GM12872 (cell line): ENCODE results near the gene SPATS2L.

ENCODE experiments used
- TF ChIP-seq, protein P1 (sequence below): IDR thresholded peaks from 3 replicates; pipeline ENCODE4 v1.5.1; 2011; ENCODE audit warnings: low read depth, mild to moderate bottlenecking, low read length, moderate library complexity; ENCODE audit not compliant: insufficient read depth

SPATS2L gene

GRCh38 chr2:200418399-200418798, 111.9 kb downstream of the SPATS2L start:
- TF ChIP-seq, protein P1, sequence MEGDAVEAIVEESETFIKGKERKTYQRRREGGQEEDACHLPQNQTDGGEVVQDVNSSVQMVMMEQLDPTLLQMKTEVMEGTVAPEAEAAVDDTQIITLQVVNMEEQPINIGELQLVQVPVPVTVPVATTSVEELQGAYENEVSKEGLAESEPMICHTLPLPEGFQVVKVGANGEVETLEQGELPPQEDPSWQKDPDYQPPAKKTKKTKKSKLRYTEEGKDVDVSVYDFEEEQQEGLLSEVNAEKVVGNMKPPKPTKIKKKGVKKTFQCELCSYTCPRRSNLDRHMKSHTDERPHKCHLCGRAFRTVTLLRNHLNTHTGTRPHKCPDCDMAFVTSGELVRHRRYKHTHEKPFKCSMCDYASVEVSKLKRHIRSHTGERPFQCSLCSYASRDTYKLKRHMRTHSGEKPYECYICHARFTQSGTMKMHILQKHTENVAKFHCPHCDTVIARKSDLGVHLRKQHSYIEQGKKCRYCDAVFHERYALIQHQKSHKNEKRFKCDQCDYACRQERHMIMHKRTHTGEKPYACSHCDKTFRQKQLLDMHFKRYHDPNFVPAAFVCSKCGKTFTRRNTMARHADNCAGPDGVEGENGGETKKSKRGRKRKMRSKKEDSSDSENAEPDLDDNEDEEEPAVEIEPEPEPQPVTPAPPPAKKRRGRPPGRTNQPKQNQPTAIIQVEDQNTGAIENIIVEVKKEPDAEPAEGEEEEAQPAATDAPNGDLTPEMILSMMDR = no peak

GRCh38 chr2:200419325-200419724, 112.8 kb downstream of the SPATS2L start:
- TF ChIP-seq, protein P1 = no peak

DNA sequence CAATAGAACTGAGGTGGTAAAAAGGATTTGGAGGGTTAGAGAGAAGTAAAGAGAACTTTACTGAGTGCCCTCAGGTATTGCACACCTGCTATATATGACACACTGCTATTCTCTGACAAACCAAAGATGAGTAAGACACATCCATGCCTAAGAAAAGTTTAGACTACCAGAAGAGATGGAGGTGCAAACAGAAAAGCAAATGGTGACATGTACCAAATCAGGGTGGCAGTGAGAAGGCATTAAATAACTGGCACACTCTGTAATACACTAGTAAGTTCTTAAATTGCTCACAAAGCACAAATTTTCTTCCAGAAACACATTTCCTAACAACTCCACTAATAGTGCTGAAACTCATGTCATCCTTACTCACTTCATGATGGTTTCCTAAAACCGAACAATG, 114.8 kb downstream of the SPATS2L start:
- TF ChIP-seq, protein P1 = no peak

GRCh38 chr2:200422071-200422470, 115.6 kb downstream of the SPATS2L start:
- TF ChIP-seq, protein P1 = no peak

- TF ChIP-seq, protein P1 = no peak
Observed at GRCh38 chr2:200422532-200423261, 116.2 kb downstream of the SPATS2L start.

- TF ChIP-seq, protein P1 = no peak
Observed at GRCh38 chr2:200423541-200423940, 117.0 kb downstream of the SPATS2L start.

DNA sequence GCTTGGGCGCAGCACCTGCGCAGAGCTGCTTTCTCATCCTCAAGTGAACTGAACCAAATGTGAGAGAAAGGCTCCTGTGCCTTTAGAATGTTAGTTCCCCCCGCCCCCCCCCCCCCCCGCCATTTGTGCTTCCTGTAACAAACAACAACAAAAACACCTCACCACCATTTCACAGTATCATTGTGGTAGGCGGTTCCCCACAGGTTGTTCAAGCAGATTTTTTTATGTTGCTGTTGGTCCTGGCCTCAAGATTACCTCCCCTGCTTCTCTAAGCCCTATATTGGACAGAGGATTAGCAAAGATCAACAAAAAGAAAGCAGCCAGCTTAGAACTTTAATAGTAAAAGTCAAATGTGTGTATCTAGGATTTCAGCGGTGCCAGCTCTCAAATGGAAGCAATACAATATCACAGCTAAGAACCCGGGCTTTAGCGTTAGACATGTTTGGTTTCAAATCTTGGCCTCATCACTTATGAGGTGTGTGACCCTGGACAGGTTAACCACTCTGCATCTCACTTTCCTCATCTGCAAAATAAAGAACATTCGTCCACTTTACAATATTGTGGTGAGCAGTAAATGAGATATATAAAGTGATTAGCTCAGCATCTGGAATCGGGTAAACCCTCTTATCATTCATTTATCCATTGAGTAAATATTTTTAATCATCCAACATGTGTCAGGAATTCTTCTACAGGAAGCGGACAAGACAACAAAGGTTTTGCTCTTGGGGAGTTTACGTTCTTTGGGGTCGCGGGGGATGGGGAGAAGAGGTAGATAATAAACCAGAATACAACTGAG, 118.7 kb downstream of the SPATS2L start:
- TF ChIP-seq, protein P1 = no peak
